Measurements from ENCODE around the gene TBCCD1.

TBCCD1 gene

DNA sequence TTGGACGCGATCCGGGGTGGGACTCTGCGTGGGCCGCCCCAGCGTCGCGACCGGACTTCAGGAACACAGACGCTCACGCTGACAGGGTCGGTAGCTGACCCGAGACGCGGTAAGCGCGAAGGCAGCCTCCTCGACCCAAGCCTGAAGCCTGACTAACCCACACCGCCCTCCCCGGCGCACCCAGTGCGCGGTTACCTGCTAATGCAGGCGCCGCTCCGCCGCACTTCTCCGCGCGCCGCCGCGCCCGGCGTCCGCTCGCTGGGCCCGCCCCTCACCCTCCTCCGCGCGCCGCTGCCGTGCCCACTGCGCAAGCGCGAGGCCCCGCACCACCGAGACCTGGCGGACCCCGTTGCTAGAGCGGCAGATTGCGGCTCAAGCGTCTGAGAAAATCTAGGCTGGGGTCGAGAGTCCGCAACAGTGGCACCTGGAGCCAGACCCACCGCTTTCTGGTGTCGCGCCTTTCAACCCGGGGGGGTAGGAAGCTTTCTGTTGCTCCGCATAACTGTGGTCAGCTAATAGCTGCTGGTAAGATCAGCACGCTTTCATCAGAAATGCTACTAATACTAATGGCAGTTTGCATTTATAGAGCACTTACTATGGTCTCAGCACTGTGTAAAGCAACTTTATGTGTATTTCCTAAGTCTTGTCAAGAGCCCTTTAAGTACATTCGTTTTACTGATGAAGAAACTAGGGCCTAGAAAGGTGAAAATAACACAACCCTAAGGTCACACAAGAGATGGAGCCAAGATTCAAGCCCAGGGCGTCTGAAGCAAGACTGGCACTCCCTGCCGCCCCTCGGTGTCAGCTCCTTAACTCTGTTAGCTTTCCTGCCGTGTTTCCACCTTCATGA, at the start of gene TBCCD1:
TSS of gene TBCCD1 (minus strand) at position 268 of the 850 bp plus-strand sequence. CDS start 3,010 bp downstream, outside the sequence.
- DNase-seq (ENCODE audit: low spot score), result peak; percentile 91

GRCh38 chr3:186616299-186616617, 49.1 kb upstream of the TBCCD1 start:
- no peak for DNase-seq (ENCODE audit: low spot score)

DNA sequence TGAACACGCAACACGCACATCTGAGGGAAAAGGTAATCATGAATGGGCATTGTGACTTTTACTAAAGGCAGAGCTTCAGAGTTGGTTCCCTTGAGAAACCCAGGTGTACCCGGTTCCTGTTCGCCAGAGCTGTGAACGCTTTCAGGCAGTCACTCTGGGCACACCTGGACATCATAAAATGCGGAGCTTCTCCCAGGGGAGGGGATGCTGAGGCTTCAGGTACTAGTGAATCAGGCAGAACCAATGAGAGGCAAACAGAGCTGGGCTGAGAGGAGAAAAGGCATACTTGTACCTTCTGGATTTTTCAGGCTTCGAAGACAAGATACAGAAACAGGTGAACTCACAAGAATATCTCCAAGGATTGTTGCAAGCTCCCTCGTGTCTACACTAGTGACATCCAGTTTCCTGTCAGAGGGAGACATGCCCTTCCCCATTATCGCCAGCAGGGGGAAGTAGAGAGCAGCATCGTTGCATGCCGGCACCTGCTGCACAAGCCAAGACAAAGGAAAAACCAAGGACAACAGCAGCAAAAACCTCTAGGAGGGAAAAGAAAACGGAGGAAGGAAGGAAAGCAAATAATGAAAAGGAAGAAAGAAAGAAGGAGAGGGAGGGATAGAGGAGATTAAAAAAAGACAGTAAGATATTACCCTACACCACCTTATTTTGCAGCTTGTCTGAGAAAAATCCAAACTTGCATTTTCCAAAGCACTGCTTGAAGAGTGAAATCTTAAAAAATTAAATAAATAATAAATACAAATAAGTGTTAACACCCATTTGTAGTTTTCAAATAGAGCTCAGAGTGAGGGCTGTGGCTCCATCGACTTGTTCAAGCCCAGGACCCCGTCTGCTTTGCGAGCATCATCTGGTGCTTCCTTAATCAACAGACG, 47.7 kb upstream of the TBCCD1 start:
- peak; percentile 91 for DNase-seq (ENCODE audit: low spot score)

GRCh38 chr3:186614266-186614596, 47.1 kb upstream of the TBCCD1 start:
- DNase-seq (ENCODE audit: low spot score), result no peak

GRCh38 chr3:186613637-186614265, 46.6 kb upstream of the TBCCD1 start:
- DNase-seq (ENCODE audit: low spot score), result no peak

DNA sequence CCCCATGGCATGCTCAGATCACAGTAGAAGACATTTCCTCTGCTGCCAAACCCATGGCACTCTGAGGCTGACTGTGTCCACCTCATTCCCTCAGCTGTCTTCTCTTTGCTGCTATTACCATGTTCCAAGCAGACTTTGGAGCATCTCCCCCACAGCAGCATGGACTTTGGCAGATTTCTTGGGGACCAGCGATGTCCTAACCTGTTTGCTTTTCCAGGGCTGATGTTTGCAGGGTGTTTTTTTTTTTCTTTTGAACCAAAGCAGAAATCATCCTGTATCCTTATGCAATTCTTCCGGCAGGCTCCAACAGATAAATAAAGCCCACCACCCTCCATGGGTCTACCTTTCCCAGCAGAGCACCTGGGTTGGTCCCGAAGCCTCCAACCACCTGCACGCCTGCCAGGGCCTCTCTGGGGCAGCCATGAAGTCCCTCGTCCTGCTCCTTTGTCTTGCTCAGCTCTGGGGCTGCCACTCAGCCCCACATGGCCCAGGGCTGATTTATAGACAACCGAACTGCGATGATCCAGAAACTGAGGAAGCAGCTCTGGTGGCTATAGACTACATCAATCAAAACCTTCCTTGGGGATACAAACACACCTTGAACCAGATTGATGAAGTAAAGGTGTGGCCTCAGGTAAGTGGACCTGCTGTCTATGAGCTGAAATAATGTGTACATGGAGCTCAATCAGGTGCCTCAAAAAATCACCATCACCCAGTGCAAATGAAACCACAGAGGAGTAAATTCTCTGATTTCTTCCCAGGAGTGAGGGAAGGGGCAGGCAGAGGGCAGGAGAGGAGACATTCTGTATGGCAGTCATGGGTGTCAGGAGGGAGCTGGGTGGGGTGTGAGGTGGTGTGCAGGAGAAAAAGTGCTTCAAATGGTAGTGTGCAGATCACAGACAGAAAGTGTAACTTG, 45.8 kb upstream of the TBCCD1 start, which contains the start of gene AHSG:
TSS of gene AHSG (plus strand) at position 340 of the 916 bp plus-strand sequence. CDS start at position 422, 82 bp downstream.
- DNase-seq (ENCODE audit: low spot score), result no peak

DNA sequence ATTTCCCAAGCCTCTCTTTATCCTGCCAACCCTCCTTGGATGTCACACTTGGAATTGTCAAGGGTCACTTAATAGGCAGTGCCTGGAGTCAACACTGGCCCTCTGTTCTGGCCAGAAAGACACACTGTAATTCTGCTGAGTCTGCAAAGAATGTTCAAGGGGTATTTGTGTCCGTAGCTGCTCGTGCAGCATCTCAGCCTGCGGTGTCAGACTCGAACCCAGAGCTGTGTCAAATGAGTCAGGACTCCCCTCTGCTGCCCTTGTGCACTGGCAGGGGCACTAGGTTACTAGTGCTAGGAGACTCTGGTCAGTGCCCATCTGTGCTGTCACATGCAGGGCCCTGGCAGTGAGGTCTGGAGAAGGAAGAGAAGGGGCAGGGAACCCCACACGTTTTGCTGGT, 44.9 kb upstream of the TBCCD1 start:
- no peak for DNase-seq (ENCODE audit: low spot score)

DNA sequence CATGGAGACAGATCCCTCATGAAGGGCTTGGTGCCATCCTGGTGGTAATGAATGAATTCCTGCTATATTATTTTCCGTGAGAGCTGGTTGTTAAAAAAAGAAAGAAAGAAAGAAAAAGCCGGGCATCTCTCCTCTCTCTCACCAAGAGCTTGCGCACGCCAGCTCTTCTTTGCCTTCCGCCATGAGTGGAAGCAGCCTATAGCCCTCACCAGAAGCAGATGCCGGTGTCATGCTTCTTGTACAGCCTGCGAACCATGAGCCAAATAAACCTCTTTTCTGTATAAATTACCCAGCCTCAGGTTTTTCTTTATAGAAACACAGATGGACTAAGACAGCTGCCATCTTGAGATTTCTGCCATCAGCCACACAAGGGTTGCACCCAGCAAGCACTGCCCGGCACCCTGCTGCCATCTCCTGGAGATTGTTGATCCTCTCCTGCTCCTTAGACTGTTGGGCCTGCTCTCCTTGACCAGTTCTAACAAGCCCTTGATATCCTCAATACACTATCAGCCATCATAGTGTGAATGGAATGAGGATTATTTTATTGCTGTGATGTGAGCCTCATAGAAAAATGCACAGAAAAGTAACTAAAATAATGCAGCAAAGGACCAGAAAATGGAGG, 42.2 kb upstream of the TBCCD1 start:
- DNase-seq (ENCODE audit: low spot score), result no peak

DNA sequence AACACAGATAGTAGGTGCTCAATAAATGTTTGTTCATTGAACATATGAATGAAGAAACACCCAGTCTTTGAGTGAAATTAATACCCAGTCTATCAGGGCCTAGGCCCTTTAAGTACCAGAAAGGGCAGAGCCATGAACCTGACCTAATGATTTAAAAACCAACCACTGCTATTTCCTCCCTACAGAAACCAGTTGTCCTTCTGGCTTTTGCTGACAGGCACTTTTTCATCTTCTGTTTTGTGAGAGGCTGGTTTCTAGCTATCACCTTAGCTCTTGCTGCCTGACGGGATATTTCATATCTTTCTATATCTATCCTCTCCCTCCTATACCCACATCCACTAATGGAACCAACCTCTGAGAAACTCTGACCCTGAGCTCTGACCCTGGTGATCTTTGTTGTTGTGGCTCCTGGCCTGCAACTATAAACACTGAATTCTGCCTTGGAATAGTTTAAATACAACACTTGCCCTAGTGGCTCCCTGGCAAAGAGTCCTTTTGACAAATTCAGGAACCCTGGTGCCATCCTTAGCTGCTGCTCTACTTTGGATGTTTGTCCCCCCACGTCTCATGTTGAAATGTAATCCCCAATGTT, 41.6 kb upstream of the TBCCD1 start:
- DNase-seq (ENCODE audit: low spot score), result no peak

GRCh38 chr3:186605561-186606545, 38.7 kb upstream of the TBCCD1 start:
- DNase-seq (ENCODE audit: low spot score), result no peak

DNA sequence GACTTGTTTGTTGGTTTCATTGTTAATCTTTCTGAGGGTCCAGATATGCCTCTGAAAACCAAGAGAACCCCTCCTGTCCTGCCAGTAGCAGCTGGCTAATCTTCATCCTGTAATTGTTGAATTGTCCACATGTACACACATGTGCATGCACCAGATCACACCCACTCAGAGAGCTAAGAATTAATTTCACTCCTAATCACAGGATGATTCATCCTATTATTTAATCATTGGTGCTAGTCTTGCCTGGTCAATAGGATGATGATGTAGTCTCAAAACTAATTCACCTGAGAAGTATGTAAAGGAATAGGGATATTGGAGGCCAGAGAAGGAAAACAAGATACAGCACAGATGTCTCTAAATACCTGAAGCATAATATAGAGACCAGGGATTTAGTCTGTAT, 37.9 kb upstream of the TBCCD1 start:
- no peak for DNase-seq (ENCODE audit: low spot score)

- no peak for DNase-seq (ENCODE audit: low spot score)
These were observed 36.0 kb upstream of the TBCCD1 start for GRCh38 chr3:186603159-186603558.

DNA sequence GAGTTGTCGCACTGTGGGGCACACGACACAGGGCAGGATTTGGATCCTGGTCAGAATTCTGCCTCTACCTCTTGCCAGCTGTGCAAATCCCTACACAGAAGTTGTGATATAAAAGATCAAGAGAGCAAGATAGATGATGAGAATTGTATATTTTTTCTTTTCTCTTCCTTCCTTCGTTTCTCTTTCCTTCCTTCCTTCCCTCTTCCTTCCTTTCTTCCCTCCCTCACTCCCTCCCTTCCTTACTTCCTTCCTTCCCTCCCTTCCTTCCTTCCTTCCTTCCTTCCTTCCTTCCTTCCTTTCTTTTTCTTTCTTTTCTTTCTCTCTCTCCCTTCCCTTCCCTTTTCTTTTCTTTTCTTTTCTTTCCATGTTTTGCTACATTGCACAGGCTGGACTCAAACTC, 33.8 kb upstream of the TBCCD1 start:
- DNase-seq (ENCODE audit: low spot score), result no peak

DNA sequence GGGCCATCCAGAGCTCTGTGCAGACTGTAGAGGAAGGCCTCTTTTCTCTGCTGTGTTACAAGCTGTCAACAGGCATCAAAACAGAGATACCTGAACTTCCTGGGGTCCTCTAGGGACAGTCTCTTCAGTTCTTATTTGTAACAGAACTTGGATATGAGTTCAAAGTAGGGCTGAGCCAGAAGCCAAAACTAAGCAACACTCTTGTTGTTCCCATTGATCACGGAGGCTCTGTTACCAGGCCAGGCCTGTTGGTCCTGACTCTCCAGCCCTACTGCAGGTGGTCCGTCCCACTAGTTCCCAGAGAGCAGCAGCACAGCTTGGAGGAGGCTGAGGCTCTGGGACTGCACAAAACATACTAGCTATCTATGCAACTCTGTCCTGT, 32.6 kb upstream of the TBCCD1 start:
- DNase-seq (ENCODE audit: low spot score), result no peak

DNA sequence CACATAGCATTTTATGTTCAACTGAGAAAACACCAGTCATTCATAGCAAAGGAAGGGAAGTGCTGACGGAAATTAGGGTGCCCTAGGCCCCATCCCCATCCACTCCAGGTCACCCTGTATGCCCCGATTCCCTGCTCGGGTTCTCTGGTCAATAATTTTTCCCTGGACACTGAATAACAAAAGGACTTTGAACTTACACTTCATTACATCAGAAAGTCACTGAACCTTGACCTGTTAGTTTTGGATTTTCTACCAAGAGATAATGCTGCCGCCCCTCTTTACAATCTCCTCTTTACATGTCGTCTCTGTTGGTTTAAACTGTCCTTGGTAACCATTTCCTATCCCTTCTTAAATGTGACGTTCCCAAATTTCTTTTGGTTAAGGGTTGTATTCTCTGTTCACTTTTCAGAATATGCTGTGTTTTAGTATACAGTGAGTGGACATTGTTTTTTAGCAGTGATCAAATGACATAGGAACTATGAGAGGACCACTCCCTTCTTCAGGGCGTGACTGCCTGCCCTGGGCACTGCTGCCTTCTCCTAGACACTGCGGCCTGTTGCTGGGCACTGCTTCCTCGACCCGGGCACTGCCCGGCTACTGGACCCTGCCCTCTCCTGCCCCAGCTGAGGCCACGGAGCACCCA, 32.1 kb upstream of the TBCCD1 start:
- DNase-seq (ENCODE audit: low spot score), result no peak

DNA sequence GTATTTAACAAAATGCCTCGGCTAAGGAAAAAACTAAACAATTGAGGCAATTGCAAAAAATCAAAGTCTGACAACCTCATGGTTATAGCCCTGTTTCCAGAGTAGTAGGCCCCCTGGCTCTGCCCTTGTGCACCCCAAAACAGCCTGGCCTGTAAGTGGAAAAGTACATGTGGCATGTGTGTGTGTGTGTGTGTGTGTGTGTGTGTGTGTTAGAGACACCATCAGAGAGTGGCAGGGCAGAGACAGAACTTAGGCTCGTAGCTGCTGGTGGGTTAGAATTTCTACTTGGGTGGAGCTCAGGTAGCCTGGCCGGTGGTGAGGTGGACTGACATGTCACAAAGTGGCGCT, 31.6 kb upstream of the TBCCD1 start:
- DNase-seq (ENCODE audit: low spot score), result no peak

DNA sequence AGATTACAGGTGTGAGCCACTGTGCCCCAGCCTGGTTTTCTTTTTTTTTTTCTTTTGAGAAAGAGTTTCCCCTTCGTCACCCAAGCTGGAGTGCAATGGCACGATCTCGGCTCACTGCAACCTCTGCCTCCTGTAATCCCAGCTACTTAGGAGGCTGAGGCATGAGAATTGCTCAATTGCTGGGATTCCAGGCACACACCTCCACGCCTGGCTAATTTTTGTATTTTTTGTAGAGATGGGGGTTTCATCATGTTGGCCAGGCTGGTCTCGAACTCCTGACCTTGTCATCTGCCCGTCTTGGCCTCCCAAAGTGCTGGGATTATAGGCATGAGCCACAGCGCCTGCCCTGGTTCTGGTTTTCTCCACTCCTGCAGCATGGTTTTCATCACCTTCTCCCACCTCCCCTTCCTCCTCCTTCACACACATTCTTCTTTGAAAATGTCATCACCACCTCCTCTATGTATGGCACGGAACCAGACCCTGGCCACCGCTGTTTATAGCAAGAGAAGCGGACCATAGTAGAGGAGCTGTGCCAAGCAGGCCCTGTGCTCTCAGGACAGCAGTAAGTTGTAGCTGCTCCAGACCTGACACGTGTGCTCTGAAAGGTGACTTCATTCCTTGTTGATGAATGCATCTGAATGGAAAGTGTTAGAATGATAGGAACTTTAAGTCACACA, 31.1 kb upstream of the TBCCD1 start:
- DNase-seq (ENCODE audit: low spot score), result no peak

- no peak for DNase-seq (ENCODE audit: low spot score)
These were observed 29.6 kb upstream of the TBCCD1 start for GRCh38 chr3:186596568-186597287.

Data from Ammon's horn (tissue), 1 donor.